K562 (cell line): Measurements from ENCODE around the gene ADGRA1. TPM values are rescaled to one million over a fixed set of nuclear protein-coding genes. Genes with fewer than 3 reads are reported as not detected.

Source experiments
- ATAC-seq: fragments of 200-7000 bp; cut with Tn5 transposase; 3 replicates; pipeline ENCODE4 v1.9.1; 2020; ENCODE audit warnings: moderate library complexity
- BruUV-seq: library from RNA; stranded (reverse); fragments of 400-500 nt; replicated peaks from 2 replicates; lab custom pipeline; 2021; lab: Mats Ljungman, UMichigan
- CTCF ChIA-PET: fragments of 300-600 bp; formaldehyde crosslinking; extraction: SDS; loops from one replicate; lab custom pipeline; 2021; ENCODE audit warnings: low intra/inter-chr PET ratio; lab: Yijun Ruan, JAX
- POLR2A ChIA-PET: fragments of 300-600, 350-650 bp; sonication (Branson Sonifier 250); formaldehyde crosslinking; extraction: SDS; loops from one replicate; lab custom pipeline; 2021; ENCODE audit warnings: antibody characterized with exemption, inconsistent platforms; lab: Yijun Ruan, JAX
- DNase-seq, 4 experiments: peaks; one replicate each; pipeline versions ENCODE4 v3.0.0 to v3.0.0-alpha.2; 2011 to 2018; ENCODE audit warnings: low spot score in 3 of 4, mixed read lengths in 3 of 4; ENCODE audit errors: extremely low read depth in 1 of 4
- FAIRE-seq: peaks from 2 replicates; lab custom pipeline; 2011; peaks lifted over from hg19 to GRCh38; lab: Jason Lieb, UNC
- H2AFZ ChIP-seq: 2 replicates; pipeline ENCODE4 v1.6.0; 2011; ENCODE audit warnings: low read depth, low read length, control low read depth, inconsistent platforms
- H3K27ac ChIP-seq: fragments of 200-600 bp; 3 replicates; pipeline ENCODE4 v1.8.0; 2011; ENCODE audit warnings: low read depth, mild to moderate bottlenecking, control low read depth, inconsistent platforms, low read length, moderate library complexity, mixed read lengths; ENCODE audit errors: extremely low read depth
- H3K27me3 ChIP-seq, 2 experiments: fragments of 300-600 bp in 1 of 2; 2 replicates in 1 of 2; 3 replicates in 1 of 2; pipeline versions ENCODE4 v1.6.0 to v1.8.0; 2011; ENCODE audit warnings: inconsistent platforms in 2 of 2, low read length in 2 of 2, mild to moderate bottlenecking in 1 of 2, mixed read lengths in 1 of 2, moderate library complexity in 1 of 2; ENCODE audit not compliant: control insufficient read depth in 2 of 2, insufficient read depth in 2 of 2
- H3K36me3 ChIP-seq: fragments of 300-600 bp; 3 replicates; pipeline ENCODE4 v1.8.0; 2011; ENCODE audit warnings: mild to moderate bottlenecking, low read length, inconsistent platforms; ENCODE audit not compliant: control insufficient read depth, insufficient read depth
- H3K4me1 ChIP-seq, 2 experiments: fragments of 200-600 bp in 1 of 2; replicated peaks in 1 of 2; 2 replicates in 1 of 2; 3 replicates in 1 of 2; pipeline versions ENCODE4 v1.5.1 to v1.8.0; 2011; ENCODE audit warnings: inconsistent platforms in 2 of 2, low read length in 2 of 2, mild to moderate bottlenecking in 1 of 2, mixed read lengths in 1 of 2, moderate library complexity in 1 of 2; ENCODE audit not compliant: control insufficient read depth in 2 of 2, insufficient read depth in 2 of 2
- H3K4me2 ChIP-seq: 2 replicates; pipeline ENCODE4 v1.6.1; 2011; ENCODE audit warnings: low read length, control low read depth, inconsistent platforms, mixed read lengths; ENCODE audit not compliant: insufficient read depth
- H3K4me3 ChIP-seq: fragments of 200-600 bp; sonication (generic), shearing (Covaris generic); 2 replicates; pipeline ENCODE4 v1.5.1; 2016; ENCODE audit warnings: control low read depth, inconsistent platforms
- H3K79me2 ChIP-seq: fragments of 200-600 bp; 3 replicates; pipeline ENCODE4 v1.8.0; 2011; ENCODE audit warnings: low read length, inconsistent platforms; ENCODE audit not compliant: control insufficient read depth, insufficient read depth
- H3K9ac ChIP-seq, 2 experiments: 2 replicates each; pipeline versions ENCODE4 v1.6.0 to v1.6.1; 2011; ENCODE audit warnings: low read depth in 2 of 2, low read length in 2 of 2, control low read depth in 1 of 2, inconsistent platforms in 1 of 2, mild to moderate bottlenecking in 1 of 2, mixed read lengths in 1 of 2; ENCODE audit not compliant: insufficient read depth in 1 of 2
- H3K9me1 ChIP-seq: one replicate; pipeline ENCODE4 v1.6.0; 2011; ENCODE audit warnings: inconsistent platforms, mild to moderate bottlenecking, low read length, moderate library complexity; ENCODE audit not compliant: control insufficient read depth, insufficient read depth
- H3K9me3 ChIP-seq: replicated peaks from 2 replicates; pipeline ENCODE4 v1.5.1; 2011; ENCODE audit warnings: low read depth, low read length, inconsistent platforms; ENCODE audit not compliant: control insufficient read depth, insufficient read depth
- H4K20me1 ChIP-seq: replicated peaks from 2 replicates; pipeline ENCODE4 v1.6.1; 2011; ENCODE audit warnings: low read length, inconsistent platforms, mixed read lengths; ENCODE audit not compliant: control insufficient read depth, insufficient read depth
- ATF2 ChIP-seq: sonication (generic); formaldehyde crosslinking; IDR thresholded peaks from 2 replicates; pipeline ENCODE4 v1.8.1; 2022; ENCODE audit warnings: missing genetic modification reagents
- BCL6 ChIP-seq: fragments of 250-450 bp; sonication (Bioruptor Pico); IDR thresholded peaks from 2 replicates; pipeline ENCODE4 v1.4.0; 2020
- CBFB ChIP-seq: sonication (generic); formaldehyde crosslinking; IDR thresholded peaks from 2 replicates; pipeline ENCODE4 v1.4.0; 2020; ENCODE audit warnings: mild to moderate bottlenecking, missing genetic modification reagents
- FOXA3 ChIP-seq, 2 experiments: fragments of 450-650 bp in 1 of 2; sonication (generic) in 1 of 2; formaldehyde crosslinking; IDR thresholded peaks in 1 of 2; conservative IDR thresholded peaks in 1 of 2; 2 replicates each; pipeline versions ENCODE4 v1.4.0 to v1.8.0; 2020 to 2022; ENCODE audit warnings: mild to moderate bottlenecking in 2 of 2, missing genetic modification reagents in 1 of 2
- FOXM1 ChIP-seq, 2 experiments: fragments of 450-650 bp in 1 of 2; sonication (generic) in 1 of 2; formaldehyde crosslinking in 1 of 2; IDR thresholded peaks; 2 replicates each; pipeline versions ENCODE4 v1.6.1 to v1.9.0; 2017 to 2022; ENCODE audit warnings: low read depth in 2 of 2, mild to moderate bottlenecking in 2 of 2, missing genetic modification reagents in 1 of 2, moderate library complexity in 1 of 2
- HNRNPL ChIP-seq: fragments of 200-400 bp; formaldehyde crosslinking; IDR thresholded peaks from 2 replicates; pipeline ENCODE4 v1.6.1; 2017; ENCODE audit warnings: low read depth, mild to moderate bottlenecking, low read length
- LARP7 ChIP-seq: fragments of 450-650 bp; IDR thresholded peaks from 2 replicates; pipeline ENCODE4 v1.6.1; 2016
- MAFK ChIP-seq: IDR thresholded peaks from 2 replicates; pipeline ENCODE4 v1.6.1; 2011; ENCODE audit warnings: low read length, improper control_type of control experiment
- MAZ ChIP-seq, 2 experiments: fragments of 450-650 bp in 1 of 2; sonication (generic) in 1 of 2; formaldehyde crosslinking; IDR thresholded peaks in 1 of 2; conservative IDR thresholded peaks in 1 of 2; 2 replicates each; pipeline versions ENCODE4 v1.4.0 to v1.5.0; 2020; ENCODE audit warnings: mild to moderate bottlenecking in 1 of 2, missing genetic modification reagents in 1 of 2
- NCOA4 ChIP-seq: fragments of 450-650 bp; IDR thresholded peaks from 2 replicates; pipeline ENCODE4 v1.6.1; 2018; ENCODE audit warnings: mild to moderate bottlenecking; ENCODE audit not compliant: partially characterized antibody
- RBM15 ChIP-seq: fragments of 200-400 bp; formaldehyde crosslinking; IDR thresholded peaks from 2 replicates; pipeline ENCODE4 v1.6.1; 2018; ENCODE audit warnings: mild to moderate bottlenecking, low read length, moderate library complexity; ENCODE audit not compliant: insufficient read depth
- SIN3A ChIP-seq, 2 experiments: fragments of 150-350 bp in 1 of 2; IDR thresholded peaks; 2 replicates each; pipeline ENCODE4 v1.6.1; 2011 to 2016; ENCODE audit warnings: borderline replicate concordance in 2 of 2, low read depth in 2 of 2, low read length in 2 of 2, mild to moderate bottlenecking in 2 of 2, moderate library complexity in 2 of 2; ENCODE audit not compliant: control insufficient read depth in 1 of 2
- TBL1XR1 ChIP-seq, 2 experiments: IDR thresholded peaks; 2 replicates each; pipeline ENCODE4 v1.6.1; 2012; ENCODE audit warnings: improper control_type of control experiment in 2 of 2, low read length in 2 of 2, mild to moderate bottlenecking in 1 of 2
- TRIM25 ChIP-seq: fragments of 450-650 bp; IDR thresholded peaks from 2 replicates; pipeline ENCODE4 v1.7.0; 2016; ENCODE audit warnings: borderline replicate concordance
- WHSC1 ChIP-seq: IDR thresholded peaks from one replicate; pipeline ENCODE4 v1.6.1; 2012; ENCODE audit warnings: low read length, control low read depth, inconsistent platforms
- YBX1 ChIP-seq: fragments of 450-650 bp; IDR thresholded peaks from 2 replicates; pipeline ENCODE4 v1.7.1; 2016; ENCODE audit warnings: mild to moderate bottlenecking
- ZNF316 ChIP-seq: fragments of 450-650 bp; IDR thresholded peaks from 2 replicates; pipeline ENCODE4 v1.6.1; 2016
- ZNF57 ChIP-seq: fragments of 450-650 bp; formaldehyde crosslinking; IDR thresholded peaks from 2 replicates; pipeline ENCODE4 v1.4.0; 2020; ENCODE audit warnings: mild to moderate bottlenecking, moderate library complexity
- ZNF707 ChIP-seq: fragments of 250-450 bp; sonication (Bioruptor Pico); conservative IDR thresholded peaks from 2 replicates; pipeline ENCODE4 v1.8.0; 2022; ENCODE audit warnings: inconsistent platforms, mild to moderate bottlenecking, moderate library complexity
- WGBS: fragments of 100-300 bp; shearing (Covaris generic); methylation state at CpG from one replicate; pipeline ENCODE4 v1.1.6; 2016; ENCODE audit warnings: low coverage, mixed read lengths; ENCODE audit not compliant: insufficient coverage; ENCODE audit errors: missing lambda C conversion rate; 5-methylcytosine and 5-hydroxymethylcytosine counted together
- in situ Hi-C: fragments of 300-500 bp; cut with MboI; formaldehyde crosslinking; loops from 4 replicates; pipeline ENCODE4 v1.15.0; 2018; ENCODE audit warnings: inconsistent platforms, mixed read lengths
- intact Hi-C: fragments of 100-400 bp; cut with micrococcal nuclease; formaldehyde crosslinking; loops from 2 replicates; pipeline ENCODE4 v1.14.2; 2022
- polyA plus RNA-seq, 8 experiments: library from polyadenylated mRNA; depleted of rRNA in 4 of 8; stranded (reverse) in 5 of 8; unstranded in 3 of 8; fragments of >200 nt; fragmentation: Nextera tagmentation in 2 of 8; fragmentation: Illumina TruSeq in 1 of 8; extraction: Ambion mirVana in 2 of 8; extraction: Trizol in 1 of 8; gene quantifications; 2 replicates each; pipeline versions ENCODE4 v1.2.1 to v1.2.3, GENCODE V29; 2011 to 2014; ENCODE audit warnings: inconsistent platforms in 1 of 8, missing spikeins in 1 of 8
- total RNA-seq, 7 experiments: library from RNA; depleted of rRNA in 6 of 7; stranded (reverse); fragments of >200 nt in 6 of 7; fragmentation: Illumina TruSeq in 2 of 7; extraction: Trizol in 2 of 7; gene quantifications; 2 replicates each; pipeline versions ENCODE4 v1.2.1 to v1.2.3, GENCODE V29; 2011 to 2021; ENCODE audit warnings: low replicate concordance in 1 of 7

Gene ADGRA1
- total and polyA plus RNA-seq, 9 of the 15 experiments (the other 6 are each of a cell fraction or from before 2014, with no cell fraction given) = not detected

GRCh38 chr10:133166828-133167692 is 79.3 kb downstream of the ADGRA1 start:
- POLR2A ChIA-PET = no interaction called here
- Histone ChIP-seq H3K4me1 (peaks cover 0 to 27% of the 10 kb centered on the region in 2 experiments; a peak in 2 of 5 replicates), H2AFZ (no peak overlapping the region), H3K9me3 (no peaks in the 10 kb centered on the region), H4K20me1 (no peaks in the 10 kb centered on the region), H3K4me3 (no peak overlapping the region), H3K27ac (no peak overlapping the region), H3K79me2 (no peaks in the 10 kb centered on the region), H3K4me2 (no peak overlapping the region), H3K27me3 (peaks cover 3 to 73% of the 10 kb centered on the region in 2 experiments; a peak in 2 of 5 replicates), H3K9ac (no peak overlapping the region), H3K9me1 (no peaks in the 10 kb centered on the region), H3K36me3 (no peaks in the 10 kb centered on the region)
- ATAC-seq = no peak
- no peak for FAIRE-seq
- intact Hi-C loops (no loop called here), in situ Hi-C loops (no loop called here)
- WGBS = 24% methylated on average over 28 of the region's 66 CpGs
- no TSS peak for BruUV-seq
- DNase-seq = no peak
- CTCF ChIA-PET = no interaction called here
- TF ChIP-seq YBX1 = no peak
- no peak for TF ChIP-seq NCOA4
- TF ChIP-seq CBFB (CRISPR knock-in tag) = no peak
- TF ChIP-seq MAZ (CRISPR knock-in tag; conservative IDR thresholded peaks at IDR 0.05 in 1 of 2, IDR thresholded peaks at IDR 0.05 in 1 of 2) = no peak
- TF ChIP-seq LARP7 = no peak
- TF ChIP-seq MAFK = no peak
- no peak for TF ChIP-seq ZNF57 (CRISPR knock-in tag)
- TF ChIP-seq TRIM25 = no peak
- TF ChIP-seq HNRNPL = no peak
- no peak for TF ChIP-seq WHSC1
- no peak for TF ChIP-seq ZNF316
- TF ChIP-seq RBM15 = no peak
- no peak for TF ChIP-seq BCL6
- TF ChIP-seq FOXA3 (CRISPR knock-in tag; conservative IDR thresholded peaks at IDR 0.05 in 1 of 2, IDR thresholded peaks at IDR 0.05 in 1 of 2) = no peak
- TF ChIP-seq ZNF707 (CRISPR knock-in tag) = no peak
- TF ChIP-seq TBL1XR1 (IDR thresholded peaks at IDR 0.05; ENCODE audit: low read length in 2 of 2) = no peak
- TF ChIP-seq FOXM1 (IDR thresholded peaks at IDR 0.05; ENCODE audit: low read depth) = no peak
- TF ChIP-seq FOXM1 (CRISPR knock-in tag; IDR thresholded peaks at IDR 0.05; ENCODE audit: low read depth) = no peak
- no peak for TF ChIP-seq SIN3A (IDR thresholded peaks at IDR 0.05; ENCODE audit: borderline replicate concordance in 2 of 2, control insufficient read depth in 1 of 2, low read depth in 2 of 2, low read length in 2 of 2)
- no peak for TF ChIP-seq ATF2 (CRISPR knock-in tag)
